ENCODE data around the gene MIA. TPM values are rescaled to one million over a fixed set of nuclear protein-coding genes. Genes with fewer than 3 reads are reported as not detected.
"Not testable (repeated sequence)": the region's sequence is repeated elsewhere in the genome, so short reads cannot be mapped to it uniquely, and the experiment has no call there.

Gene MIA
- total RNA-seq, result 10 to 100 TPM; 10.4 to 17.0 (median 12.9) TPM

GRCh38 chr19:40774916-40775631, at the start of gene MIA:
Gene MIA, plus strand, starts transcription at chr19:40775521. Its CDS starts 22 bp downstream, at chr19:40775543.
- no peak within 1 kb of the TSS for H3K4me3 ChIP-seq (ENCODE audit: low read depth, poor library complexity, severe bottlenecking)
- DNase-seq (ENCODE audit: low spot score in 2 of 2), result no peak
- intact Hi-C loops (cut with DNase I; ENCODE audit: low total_unique reads), result no loop called here
- TF ChIP-seq POLR2A (IDR thresholded peaks at IDR 0.05), result no peak
- TF ChIP-seq, protein P1, sequence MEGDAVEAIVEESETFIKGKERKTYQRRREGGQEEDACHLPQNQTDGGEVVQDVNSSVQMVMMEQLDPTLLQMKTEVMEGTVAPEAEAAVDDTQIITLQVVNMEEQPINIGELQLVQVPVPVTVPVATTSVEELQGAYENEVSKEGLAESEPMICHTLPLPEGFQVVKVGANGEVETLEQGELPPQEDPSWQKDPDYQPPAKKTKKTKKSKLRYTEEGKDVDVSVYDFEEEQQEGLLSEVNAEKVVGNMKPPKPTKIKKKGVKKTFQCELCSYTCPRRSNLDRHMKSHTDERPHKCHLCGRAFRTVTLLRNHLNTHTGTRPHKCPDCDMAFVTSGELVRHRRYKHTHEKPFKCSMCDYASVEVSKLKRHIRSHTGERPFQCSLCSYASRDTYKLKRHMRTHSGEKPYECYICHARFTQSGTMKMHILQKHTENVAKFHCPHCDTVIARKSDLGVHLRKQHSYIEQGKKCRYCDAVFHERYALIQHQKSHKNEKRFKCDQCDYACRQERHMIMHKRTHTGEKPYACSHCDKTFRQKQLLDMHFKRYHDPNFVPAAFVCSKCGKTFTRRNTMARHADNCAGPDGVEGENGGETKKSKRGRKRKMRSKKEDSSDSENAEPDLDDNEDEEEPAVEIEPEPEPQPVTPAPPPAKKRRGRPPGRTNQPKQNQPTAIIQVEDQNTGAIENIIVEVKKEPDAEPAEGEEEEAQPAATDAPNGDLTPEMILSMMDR (IDR thresholded peaks at IDR 0.05), result no peak
- 66 to 74% methylated on average over 8 to 9 of the region's 9 CpGs for WGBS, 2 donors

- no peak overlapping the region for H3K4me3 ChIP-seq (ENCODE audit: low read depth, poor library complexity, severe bottlenecking)
- DNase-seq (ENCODE audit: low spot score in 2 of 2), result no peak
- TF ChIP-seq POLR2A (IDR thresholded peaks at IDR 0.05), result no peak
- TF ChIP-seq, protein P1 (IDR thresholded peaks at IDR 0.05), result no peak
- intact Hi-C loops (cut with DNase I; ENCODE audit: low total_unique reads), result no loop called here
- 92 to 97% methylated on average over 4 of the region's 4 CpGs for WGBS, 2 donors
These were observed 49.0 kb upstream of the MIA start for GRCh38 chr19:40726279-40726678.

- H3K4me3 ChIP-seq (ENCODE audit: low read depth, poor library complexity, severe bottlenecking); intact Hi-C loops (cut with DNase I; ENCODE audit: low total_unique reads); DNase-seq (ENCODE audit: low spot score in 2 of 2): not testable (repeated sequence)
- 81 to 89% methylated on average over 5 of the region's 5 CpGs for WGBS, 2 donors
These were observed 45.3 kb upstream of the MIA start for GRCh38 chr19:40730065-40730464.

DNA sequence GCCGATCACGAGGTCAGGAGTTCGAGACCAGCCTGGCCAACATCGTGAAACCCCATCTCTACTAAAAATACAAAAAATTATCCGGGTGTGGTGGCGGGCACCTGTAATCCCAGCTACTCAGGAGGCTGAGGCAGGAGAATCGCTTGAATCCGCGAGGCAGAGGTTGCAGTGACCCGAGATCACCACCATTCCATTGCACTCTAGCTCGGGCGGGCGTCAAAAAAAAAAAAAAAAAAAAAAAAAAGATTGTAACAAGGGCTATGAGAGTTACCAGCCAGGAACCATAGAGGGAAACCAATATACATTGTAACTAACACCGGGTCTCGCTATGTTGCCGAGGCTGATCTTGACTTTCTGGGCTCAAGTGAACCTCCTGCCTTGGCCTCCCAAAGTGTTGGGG, 43.0 kb upstream of the MIA start:
- whole genome bisulfite sequencing, 2 donors, result 96 to 98% methylated on average over 16 of the region's 16 CpGs
- intact Hi-C loops (cut with DNase I; ENCODE audit: low total_unique reads); DNase-seq (ENCODE audit: low spot score in 2 of 2); H3K4me3 ChIP-seq (ENCODE audit: low read depth, poor library complexity, severe bottlenecking): not testable (repeated sequence)

DNA sequence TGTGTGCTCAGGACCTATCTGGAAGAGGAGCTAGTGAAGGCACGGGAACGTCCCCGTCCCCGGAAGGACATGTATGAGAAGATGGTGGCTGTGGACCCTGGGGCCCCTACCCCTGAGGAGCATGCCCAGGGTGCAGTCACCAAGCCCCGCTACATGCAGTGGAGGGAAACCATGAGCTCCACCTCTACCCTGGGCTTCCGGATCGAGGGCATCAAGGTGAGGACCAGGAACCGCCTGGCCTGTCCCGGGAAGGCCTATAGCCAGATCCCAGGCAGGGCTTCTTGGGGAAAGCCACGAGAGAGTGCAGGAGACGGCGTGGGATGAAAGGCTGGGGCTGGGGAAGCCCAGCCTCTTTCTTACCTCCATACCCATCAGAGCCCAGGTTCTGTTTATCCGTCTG, 42.2 kb upstream of the MIA start:
- intact Hi-C loops (cut with DNase I; ENCODE audit: low total_unique reads), result no loop called here
- no peak for TF ChIP-seq POLR2A (IDR thresholded peaks at IDR 0.05)
- TF ChIP-seq, protein P1 (IDR thresholded peaks at IDR 0.05), result no peak
- H3K4me3 ChIP-seq (ENCODE audit: low read depth, poor library complexity, severe bottlenecking), result no peak overlapping the region
- DNase-seq (ENCODE audit: low spot score in 2 of 2), result no peak
- 95 to 96% methylated on average over 13 of the region's 13 CpGs for WGBS, 2 donors

GRCh38 chr19:40735013-40735771, 40.1 kb upstream of the MIA start:
- no peak for TF ChIP-seq POLR2A (IDR thresholded peaks at IDR 0.05)
- TF ChIP-seq, protein P1 (IDR thresholded peaks at IDR 0.05), result no peak
- WGBS, 2 donors, result 78 to 79% methylated on average over 11 of the region's 11 CpGs
- no peak overlapping the region for H3K4me3 ChIP-seq (ENCODE audit: low read depth, poor library complexity, severe bottlenecking)
- intact Hi-C loops (cut with DNase I; ENCODE audit: low total_unique reads), result no loop called here
- no peak for DNase-seq (ENCODE audit: low spot score in 2 of 2)

Data from lower leg skin (tissue), 4 donors.